HUES6 (cell line): Measurements from ENCODE around the gene MTMR2.

Experiments used
- H3K27ac ChIP-seq: 2 replicates; pipeline ENCODE4 v1.7.0; 2013; ENCODE audit warnings: low read depth, mild to moderate bottlenecking, low read length, inconsistent platforms
- H3K27me3 ChIP-seq: 2 replicates; pipeline ENCODE4 v1.6.1; 2013; ENCODE audit warnings: low read length; ENCODE audit not compliant: control insufficient read depth, insufficient read depth
- H3K36me3 ChIP-seq: 2 replicates; pipeline ENCODE4 v1.6.1; 2013; ENCODE audit warnings: low read length; ENCODE audit not compliant: control insufficient read depth, insufficient read depth
- H3K4me1 ChIP-seq: 2 replicates; pipeline ENCODE4 v1.6.1; 2013; ENCODE audit warnings: low read length; ENCODE audit not compliant: control insufficient read depth, insufficient read depth
- H3K4me3 ChIP-seq: 2 replicates; pipeline ENCODE4 v1.5.1; 2013; ENCODE audit warnings: low read depth, low read length
- H3K9ac ChIP-seq: one replicate; pipeline ENCODE4 v1.6.1; 2013; ENCODE audit warnings: mild to moderate bottlenecking, low read length
- H3K9me3 ChIP-seq: 2 replicates; pipeline ENCODE4 v1.6.1; 2013; ENCODE audit warnings: low read depth, low read length; ENCODE audit not compliant: control insufficient read depth, insufficient read depth

The MTMR2 gene

DNA sequence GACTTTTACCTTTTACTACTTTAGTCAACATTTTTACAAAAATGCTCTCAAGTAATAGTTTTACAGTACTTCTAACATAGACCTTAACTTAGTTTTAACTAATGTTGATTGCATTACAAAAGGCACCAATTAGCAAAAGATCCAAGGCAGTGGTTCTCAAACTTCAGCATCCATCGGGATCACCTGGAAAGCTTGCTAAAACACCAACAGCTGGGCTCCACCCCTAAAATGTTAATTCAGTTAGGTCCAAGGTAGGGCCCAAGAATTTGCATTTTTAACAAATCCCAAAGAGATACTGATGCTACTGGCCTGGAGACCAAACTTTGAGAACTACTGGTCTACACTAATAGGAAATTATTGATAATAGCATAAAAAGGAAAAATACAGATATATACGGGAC lies 5.9 kb downstream of the MTMR2 start:
- H3K27ac ChIP-seq, result no peak overlapping the region
- no peaks in the 10 kb centered on the region for H3K27me3 ChIP-seq
- H3K36me3 ChIP-seq, result no peaks in the 10 kb centered on the region
- no peaks in the 10 kb centered on the region for H3K9me3 ChIP-seq
- no peak overlapping the region for H3K4me3 ChIP-seq
- no peak overlapping the region for H3K9ac ChIP-seq
- peaks cover 20% of the 10 kb centered on the region for H3K4me1 ChIP-seq

DNA sequence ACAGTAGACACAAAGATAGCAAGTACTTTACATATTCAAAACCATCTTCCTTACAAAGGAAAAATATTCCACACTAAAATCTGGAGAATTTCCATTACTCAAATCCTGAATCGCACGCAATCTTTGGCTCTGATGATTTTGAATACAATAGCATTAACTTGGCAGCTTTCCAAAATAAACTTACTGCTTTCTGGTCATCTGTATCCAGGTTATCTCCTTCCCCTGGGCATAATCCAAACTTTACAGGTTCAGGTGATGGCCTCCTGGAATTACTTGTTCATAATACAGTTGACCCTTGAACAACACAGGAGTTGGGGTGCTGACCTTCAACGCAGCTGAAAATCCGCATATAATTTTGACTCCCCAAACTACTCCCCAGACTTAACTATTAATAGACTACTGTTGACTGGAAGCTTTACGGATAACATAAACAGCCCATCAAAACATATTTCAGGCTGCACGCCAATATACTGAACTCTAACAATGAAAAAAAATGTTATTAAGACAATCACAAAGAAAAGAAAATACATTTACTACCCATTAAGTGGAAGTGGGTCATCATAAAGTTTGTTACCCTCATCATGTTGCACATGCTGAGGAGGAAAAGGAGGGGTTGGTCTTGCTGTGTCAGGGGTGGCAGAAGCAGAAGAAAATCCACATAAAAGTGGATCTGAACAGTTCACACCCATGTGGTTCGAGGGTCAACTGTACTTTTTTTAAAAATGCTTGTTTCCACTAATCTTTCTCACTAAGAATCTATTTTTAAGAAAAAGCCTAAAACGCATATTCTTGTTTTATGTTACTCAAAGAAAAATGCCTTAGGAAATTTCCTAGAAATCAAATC lies 6.5 kb downstream of the MTMR2 start:
- Histone ChIP-seq H3K27ac (no peak overlapping the region), H3K9ac (no peak overlapping the region), H3K36me3 (no peaks in the 10 kb centered on the region)

DNA sequence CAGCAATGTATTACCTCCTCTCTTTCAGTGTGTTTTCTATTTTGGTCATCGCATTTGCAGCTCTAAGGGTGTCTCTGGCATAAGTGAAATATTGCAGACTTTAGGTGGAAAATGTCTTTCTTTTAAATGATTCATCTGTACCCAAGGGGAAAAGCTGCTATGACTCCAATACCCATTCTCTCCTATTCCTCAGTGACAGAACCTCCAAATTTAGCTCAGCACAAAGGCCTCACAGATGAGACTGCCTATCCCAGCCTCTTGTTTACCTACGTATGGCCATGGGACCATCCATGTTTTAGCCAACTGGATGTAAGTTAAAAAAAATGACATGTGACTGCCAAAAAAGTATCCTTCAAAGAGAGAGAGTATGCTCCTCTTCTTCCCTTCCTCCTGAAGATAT lies 7.9 kb downstream of the MTMR2 start:
- H3K4me3 ChIP-seq, result no peak overlapping the region
- H3K36me3 ChIP-seq, result no peaks in the 10 kb centered on the region
- H3K4me1 ChIP-seq, result peaks cover 13% of the 10 kb centered on the region
- H3K27me3 ChIP-seq, result no peaks in the 10 kb centered on the region
- no peak overlapping the region for H3K27ac ChIP-seq
- H3K9me3 ChIP-seq, result no peaks in the 10 kb centered on the region
- no peak overlapping the region for H3K9ac ChIP-seq

More for the DNA sequence above, 6.5 kb downstream of the MTMR2 start:
- H3K9me3 ChIP-seq, result no peaks in the 10 kb centered on the region
- no peaks in the 10 kb centered on the region for H3K27me3 ChIP-seq
- H3K4me1 ChIP-seq, result peaks cover 16% of the 10 kb centered on the region
- no peak overlapping the region for H3K4me3 ChIP-seq

DNA sequence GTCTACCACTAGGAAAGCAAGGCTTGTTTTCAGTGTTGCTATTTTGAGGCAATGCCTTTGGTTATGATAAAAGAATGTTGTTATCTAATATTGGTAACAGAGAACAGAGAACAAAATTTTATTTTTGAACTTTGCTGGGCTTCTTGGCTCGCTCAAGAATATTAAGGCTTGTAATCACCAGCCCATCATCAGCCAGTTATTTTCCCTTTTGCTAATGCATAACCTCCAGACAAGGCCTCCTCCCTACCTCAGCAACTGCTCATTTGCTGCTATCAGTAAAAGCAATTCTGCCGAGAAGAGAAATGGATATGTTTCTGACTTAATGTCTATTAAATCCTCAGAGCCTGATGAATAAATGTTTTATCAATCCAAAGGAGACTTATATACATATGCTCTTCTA lies 8.9 kb downstream of the MTMR2 start:
- H3K36me3 ChIP-seq, result no peaks in the 10 kb centered on the region
- H3K4me3 ChIP-seq, result no peak overlapping the region
- H3K27ac ChIP-seq, result no peak overlapping the region
- peaks cover 13% of the 10 kb centered on the region for H3K4me1 ChIP-seq
- no peak overlapping the region for H3K9ac ChIP-seq
- no peaks in the 10 kb centered on the region for H3K27me3 ChIP-seq
- no peaks in the 10 kb centered on the region for H3K9me3 ChIP-seq

DNA sequence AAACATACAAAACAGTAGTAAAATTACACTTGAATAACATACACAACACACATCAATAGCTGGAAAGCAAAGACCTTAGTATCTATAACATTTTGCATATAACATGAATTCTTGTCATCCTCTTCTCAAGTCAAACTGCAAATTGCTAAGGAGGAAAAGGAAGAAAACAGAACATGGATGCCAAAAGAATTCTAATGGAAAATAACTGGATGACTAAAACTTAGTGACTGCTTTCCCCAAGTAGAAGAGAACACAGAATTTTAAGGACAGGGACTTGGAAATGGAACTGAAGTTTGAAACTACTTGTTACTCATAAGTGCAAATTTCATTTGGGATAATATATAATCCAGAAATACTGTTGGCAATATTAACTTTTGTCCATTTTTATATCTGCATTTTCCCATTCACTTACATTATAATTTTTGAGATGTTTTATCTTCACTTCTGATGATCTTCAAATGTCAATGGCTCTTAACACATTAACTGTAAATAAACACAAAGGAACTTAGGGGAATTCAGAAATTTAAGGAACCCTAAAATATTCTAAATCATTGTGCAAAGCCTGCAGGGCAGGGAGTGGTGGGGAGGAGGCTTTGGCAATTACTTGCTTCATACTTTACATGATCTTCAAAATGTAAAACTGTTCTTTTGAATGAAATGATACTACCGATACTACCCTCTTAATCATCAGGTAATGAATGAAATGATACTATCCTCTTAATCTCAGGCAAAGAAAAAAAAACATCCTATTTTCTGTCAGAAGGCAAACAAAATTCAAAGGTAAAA lies 9.9 kb downstream of the MTMR2 start:
- Histone ChIP-seq H3K4me3 (no peak overlapping the region), H3K4me1 (peaks cover 13% of the 10 kb centered on the region), H3K27ac (no peak overlapping the region)

DNA sequence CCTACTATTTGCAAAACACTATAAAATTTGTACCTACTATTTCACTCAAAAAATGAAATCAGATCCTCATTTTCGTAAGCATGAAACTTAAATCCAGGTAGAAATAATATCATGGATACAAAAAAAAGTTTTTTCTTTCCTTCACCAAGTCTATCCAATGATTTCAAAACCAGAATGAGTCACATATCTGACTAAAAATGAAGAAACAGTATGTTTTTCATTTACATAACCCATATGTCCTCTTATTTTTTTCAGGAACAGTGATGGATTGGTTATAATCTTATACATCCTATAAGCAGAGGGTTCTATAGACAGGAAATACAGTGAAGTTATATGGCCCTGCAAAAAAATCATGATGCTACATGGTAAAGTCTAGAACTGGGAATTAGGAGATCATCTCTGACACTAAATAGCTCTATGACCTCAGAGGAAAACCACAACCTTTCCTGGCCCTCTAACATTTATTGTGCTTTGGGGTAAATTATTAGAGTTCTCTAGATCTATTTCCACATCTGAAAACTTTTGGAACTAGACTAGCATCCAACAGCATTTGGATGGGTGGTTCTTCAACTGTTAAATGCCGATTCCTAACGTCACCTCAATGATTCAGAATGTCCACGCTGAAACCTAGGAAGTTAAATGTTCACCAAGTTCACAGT lies 10.9 kb downstream of the MTMR2 start:
- Histone ChIP-seq H3K4me3 (no peak overlapping the region), H3K27me3 (no peaks in the 10 kb centered on the region), H3K9ac (no peak overlapping the region), H3K4me1 (peaks cover 9% of the 10 kb centered on the region), H3K27ac (no peak overlapping the region), H3K36me3 (no peaks in the 10 kb centered on the region), H3K9me3 (no peaks in the 10 kb centered on the region)

More for the DNA sequence above, 9.9 kb downstream of the MTMR2 start:
- H3K36me3 ChIP-seq, result no peaks in the 10 kb centered on the region
- no peaks in the 10 kb centered on the region for H3K27me3 ChIP-seq
- H3K9ac ChIP-seq, result no peak overlapping the region
- H3K9me3 ChIP-seq, result no peaks in the 10 kb centered on the region

DNA sequence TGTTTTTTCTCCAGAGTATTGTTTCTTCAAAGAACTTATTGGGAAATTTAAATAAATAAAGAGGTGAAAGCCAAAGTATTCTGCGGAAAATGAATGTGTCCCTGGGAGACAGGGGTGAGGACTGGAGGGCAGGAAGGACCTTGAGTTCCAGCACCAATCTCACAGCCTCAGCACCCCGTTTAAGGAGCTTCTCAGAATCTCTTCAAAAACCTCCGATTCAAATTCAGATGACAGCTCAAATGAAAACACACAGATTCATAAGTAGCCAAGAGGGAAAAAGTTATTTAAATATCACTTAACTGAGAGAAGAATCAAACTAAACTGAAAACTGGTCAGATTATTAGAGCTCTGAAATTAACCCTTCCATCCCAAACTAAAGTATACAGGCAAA lies 12.5 kb downstream of the MTMR2 start:
- Histone ChIP-seq H3K36me3 (no peaks in the 10 kb centered on the region), H3K4me3 (no peak overlapping the region), H3K27me3 (no peaks in the 10 kb centered on the region), H3K9me3 (no peaks in the 10 kb centered on the region), H3K27ac (no peak overlapping the region), H3K9ac (no peak overlapping the region), H3K4me1 (no peaks in the 10 kb centered on the region)

DNA sequence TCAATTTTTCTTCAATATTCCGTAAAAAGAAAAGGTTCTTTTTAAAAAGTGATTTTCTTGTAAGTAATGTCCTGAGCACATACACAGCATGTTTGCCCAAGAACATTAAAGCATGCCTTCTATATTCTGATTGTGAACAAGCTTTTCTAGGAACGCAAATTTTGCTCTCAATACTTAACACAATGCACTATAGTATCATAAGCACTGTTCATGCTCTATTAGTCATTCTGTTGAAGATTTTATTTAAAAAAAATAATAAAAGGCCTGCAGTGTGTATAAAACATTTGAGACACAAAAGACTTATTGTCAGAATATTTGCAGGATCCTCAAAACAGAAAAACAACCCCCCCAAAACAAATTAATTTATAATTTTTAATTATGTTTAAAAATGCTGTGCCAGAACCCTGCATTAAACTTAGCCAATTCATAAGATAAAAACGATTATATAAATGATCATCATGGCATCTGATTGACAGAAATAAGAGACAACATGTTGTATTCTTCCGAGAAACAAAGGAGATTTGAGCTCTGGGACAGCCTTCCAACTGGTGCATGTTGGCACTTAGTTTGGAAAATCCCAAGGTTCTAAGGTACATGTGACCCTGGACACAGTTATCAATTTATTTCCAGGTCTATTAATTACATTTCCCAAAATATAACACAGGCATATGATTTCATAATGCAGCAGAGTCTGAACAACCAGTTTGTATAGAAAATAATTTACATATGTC lies 13.1 kb downstream of the MTMR2 start:
- Histone ChIP-seq H3K36me3 (no peaks in the 10 kb centered on the region), H3K4me3 (no peak overlapping the region), H3K4me1 (no peaks in the 10 kb centered on the region), H3K27ac (no peak overlapping the region), H3K9ac (no peak overlapping the region), H3K27me3 (no peaks in the 10 kb centered on the region), H3K9me3 (no peaks in the 10 kb centered on the region)

DNA sequence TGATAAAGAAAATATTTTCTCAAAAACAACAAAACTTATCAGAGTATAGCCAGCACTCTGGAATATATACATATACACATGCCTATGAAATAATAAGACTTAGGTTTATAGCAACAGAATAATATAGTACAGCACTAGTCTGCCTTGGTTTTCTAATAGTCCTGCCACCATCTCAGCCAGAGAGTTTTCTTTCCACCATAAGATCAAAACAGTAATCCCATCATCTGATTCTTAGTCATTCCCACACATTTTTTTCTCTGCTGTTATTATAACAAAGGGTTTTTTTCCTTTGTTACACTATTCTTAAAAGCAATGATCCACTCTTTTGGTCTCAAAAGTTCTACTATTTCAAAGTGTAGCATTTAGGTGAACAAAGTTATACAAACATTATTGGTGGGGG lies 15.1 kb downstream of the MTMR2 start:
- H3K4me3 ChIP-seq, result no peak overlapping the region
- H3K36me3 ChIP-seq, result no peaks in the 10 kb centered on the region
- H3K27ac ChIP-seq, result no peak overlapping the region
- H3K27me3 ChIP-seq, result no peaks in the 10 kb centered on the region
- peaks cover 13% of the 10 kb centered on the region for H3K4me1 ChIP-seq
- no peak overlapping the region for H3K9ac ChIP-seq
- no peaks in the 10 kb centered on the region for H3K9me3 ChIP-seq

DNA sequence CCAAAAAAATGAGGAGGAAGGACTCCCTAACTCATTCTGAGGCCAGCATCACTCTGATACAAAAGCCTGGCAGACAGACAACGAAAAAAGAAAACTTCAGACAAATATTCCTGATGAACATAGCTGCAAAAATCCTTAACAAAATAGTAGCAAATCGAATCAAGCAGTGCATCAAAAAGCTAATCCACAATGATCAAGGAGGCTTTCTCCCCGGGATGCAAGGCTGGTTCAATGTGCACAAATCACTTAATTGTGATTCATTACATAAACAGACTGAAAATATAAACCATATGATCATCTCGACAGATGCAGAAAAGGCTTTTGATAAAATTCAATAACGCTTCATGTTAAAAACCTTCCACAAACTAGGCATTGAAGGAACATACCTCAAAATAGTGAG lies 16.4 kb downstream of the MTMR2 start:
- no peak overlapping the region for H3K27ac ChIP-seq
- H3K4me1 ChIP-seq, result peaks cover 26% of the 10 kb centered on the region
- no peak overlapping the region for H3K9ac ChIP-seq
- no peaks in the 10 kb centered on the region for H3K27me3 ChIP-seq
- H3K36me3 ChIP-seq, result no peaks in the 10 kb centered on the region
- H3K4me3 ChIP-seq, result no peak overlapping the region
- no peaks in the 10 kb centered on the region for H3K9me3 ChIP-seq
